GM19351 (cell line): ENCODE data around the gene EPB41L4B.

Experiments used
- ATAC-seq: cut with Tn5 transposase; IDR thresholded peaks from one replicate; pipeline ENCODE4 v1.9.1; 2021; ENCODE audit warnings: mild to moderate bottlenecking, moderate library complexity; ENCODE audit not compliant: unreplicated experiment

The EPB41L4B gene

DNA sequence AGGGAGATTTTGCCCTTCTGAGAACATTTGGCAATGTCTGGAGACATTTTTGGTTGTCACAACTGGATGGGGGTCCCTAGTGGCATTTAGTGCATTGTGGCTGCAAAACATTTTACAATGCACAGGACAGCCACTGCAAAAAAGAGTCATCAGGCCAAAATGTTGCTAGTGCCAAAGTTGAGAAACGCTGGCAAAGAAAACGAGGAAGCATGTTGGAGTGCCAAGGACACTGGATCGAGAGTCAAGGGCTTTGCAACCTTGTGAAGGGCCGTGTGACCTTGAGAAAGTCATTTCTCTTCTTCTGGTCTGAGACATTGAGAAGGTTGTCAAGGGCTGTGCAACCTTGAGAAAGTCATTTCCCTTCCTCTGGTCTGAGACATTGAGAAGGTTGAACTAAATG is 108.1 kb downstream of the EPB41L4B start:
- no peak for ATAC-seq

DNA sequence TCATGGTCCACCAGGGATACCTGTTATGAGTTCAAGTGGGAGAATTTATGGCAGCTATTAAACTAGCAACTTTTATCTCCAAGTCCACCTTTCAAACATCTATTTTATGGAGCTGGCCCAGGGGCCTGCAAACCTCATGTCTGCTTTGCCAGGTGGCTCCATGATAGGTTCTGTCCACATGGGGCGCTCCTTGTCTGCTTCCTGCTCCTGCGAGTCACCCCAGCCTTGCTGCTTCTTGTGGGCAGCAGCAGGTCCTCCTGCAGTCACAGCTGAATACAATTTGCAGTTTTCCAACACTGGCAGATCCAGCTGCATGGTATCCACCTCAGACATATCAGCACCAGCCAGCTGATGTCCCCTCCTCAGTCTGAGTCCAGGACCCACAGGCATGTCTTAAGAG is 114.2 kb downstream of the EPB41L4B start:
- no peak for ATAC-seq

DNA sequence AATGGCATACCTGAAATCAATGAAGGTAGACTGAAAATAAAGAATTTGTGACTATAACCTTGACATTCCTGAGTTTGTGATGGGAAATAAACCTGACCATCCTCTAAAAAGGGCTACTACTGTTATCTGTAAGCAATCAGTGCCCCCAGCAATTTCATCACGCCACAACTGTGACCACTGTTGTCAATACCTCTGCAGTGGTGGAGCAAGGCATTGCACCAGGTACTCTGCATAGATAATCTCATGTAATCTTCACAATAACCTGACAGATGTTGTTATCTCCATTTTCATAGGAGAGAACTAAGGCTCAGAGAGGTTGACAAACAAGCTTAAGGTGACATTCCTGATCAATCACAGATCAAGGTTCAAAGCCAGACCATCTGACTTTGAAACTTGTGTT is 115.3 kb downstream of the EPB41L4B start:
- ATAC-seq = no peak

DNA sequence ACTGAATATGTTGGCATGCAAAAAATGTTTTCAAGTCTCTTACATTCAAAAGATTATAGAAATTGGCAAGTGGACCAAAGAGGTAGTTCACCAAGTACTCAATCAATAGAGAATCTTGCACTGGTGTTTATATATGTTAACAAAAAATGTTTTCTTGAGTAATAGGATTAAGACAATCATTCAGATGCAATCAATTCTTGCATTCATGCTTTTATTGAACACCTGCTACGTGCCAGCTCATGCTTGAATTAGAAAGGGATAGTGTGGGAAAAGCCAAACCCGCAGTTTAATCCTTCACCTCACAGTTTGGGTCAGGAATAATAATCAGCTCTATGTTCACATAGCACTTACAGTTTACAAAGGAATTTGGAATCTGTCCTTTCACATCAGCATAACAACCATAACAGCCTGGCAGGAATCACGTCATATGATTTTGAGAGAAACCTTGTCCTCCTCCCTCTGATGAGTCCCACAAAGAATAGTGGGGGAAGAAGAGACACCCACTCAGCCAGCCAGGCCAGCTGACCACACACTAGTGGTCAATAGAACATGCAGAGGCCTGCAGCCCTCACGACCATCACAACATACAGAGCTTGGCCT is 117.0 kb downstream of the EPB41L4B start:
- ATAC-seq = no peak

DNA sequence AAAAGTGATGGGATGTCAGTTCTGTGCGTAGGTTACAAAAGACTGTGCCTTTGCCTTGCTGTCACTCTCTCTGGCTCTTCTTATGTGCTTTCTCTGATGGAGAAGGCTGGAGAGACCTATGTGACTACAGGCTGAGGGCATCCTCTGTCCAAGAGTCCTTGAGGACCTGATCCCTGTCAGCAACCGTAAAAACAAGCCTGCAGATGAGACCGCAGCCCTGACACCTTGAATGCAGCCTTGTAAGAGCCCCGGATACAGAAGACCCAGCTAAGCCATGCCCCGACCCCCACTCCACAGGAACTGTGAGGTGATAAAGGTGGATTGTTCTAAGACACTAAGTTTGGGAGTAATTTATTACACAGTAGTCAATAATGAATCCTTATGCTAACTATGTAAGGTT is 121.2 kb downstream of the EPB41L4B start:
- no peak for ATAC-seq

DNA sequence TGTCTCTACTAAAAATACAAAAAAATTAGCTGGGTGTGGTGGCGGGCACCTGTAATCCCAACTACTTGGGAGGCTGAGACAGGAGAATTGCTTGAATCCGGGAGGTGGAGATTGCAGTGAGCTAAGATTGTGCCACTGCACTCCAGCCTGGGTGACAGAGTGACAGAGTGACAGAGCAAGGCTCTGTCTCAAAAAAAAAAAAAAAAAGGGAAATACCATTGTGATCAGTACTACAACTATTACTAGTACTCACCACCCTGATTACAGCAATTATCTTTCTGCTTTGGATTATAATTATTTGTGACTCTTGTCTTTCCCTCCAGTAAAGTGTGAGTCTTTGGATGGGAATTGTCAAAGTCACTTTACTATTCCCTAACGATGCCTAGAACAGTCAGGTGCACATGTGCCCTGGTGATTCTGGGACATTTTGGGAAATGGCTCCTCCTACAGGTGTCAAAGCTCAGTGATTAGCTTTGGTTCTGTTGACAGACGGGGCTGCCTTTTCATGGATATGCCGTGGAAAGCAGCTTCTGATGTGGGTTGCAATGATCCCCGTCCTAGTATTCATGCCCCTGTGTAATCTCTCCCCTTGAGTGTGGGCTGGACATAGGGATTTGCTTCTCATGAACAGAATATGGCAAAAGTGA is 122.0 kb downstream of the EPB41L4B start:
- ATAC-seq = no peak

DNA sequence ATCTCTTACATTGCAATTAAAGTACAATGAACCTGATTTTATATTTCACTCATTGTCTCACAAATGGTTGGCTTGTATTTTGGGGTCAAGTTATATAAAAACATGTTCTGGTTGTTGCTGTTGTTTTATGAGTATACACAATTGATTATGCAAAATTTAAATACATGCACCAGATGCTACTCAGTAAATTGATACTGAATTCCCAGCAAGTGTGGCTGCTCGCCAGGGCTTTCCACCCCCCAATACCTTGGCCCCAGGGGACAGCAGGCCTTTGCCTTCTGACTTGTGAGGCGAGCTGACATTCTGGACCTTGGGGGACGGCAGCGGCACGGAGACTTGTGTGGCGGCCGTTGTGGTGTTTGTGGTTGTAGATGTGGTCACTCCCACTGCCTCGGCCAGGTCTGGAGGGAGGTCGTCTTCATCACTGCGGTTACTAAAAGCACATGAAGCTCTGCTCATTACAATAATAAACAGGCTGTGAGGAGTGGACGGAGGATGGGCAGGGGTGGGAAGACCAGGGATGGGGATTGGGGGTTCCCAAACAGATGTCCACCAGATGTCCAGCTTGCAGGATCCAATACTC is 126.8 kb downstream of the EPB41L4B start:
- ATAC-seq = no peak

DNA sequence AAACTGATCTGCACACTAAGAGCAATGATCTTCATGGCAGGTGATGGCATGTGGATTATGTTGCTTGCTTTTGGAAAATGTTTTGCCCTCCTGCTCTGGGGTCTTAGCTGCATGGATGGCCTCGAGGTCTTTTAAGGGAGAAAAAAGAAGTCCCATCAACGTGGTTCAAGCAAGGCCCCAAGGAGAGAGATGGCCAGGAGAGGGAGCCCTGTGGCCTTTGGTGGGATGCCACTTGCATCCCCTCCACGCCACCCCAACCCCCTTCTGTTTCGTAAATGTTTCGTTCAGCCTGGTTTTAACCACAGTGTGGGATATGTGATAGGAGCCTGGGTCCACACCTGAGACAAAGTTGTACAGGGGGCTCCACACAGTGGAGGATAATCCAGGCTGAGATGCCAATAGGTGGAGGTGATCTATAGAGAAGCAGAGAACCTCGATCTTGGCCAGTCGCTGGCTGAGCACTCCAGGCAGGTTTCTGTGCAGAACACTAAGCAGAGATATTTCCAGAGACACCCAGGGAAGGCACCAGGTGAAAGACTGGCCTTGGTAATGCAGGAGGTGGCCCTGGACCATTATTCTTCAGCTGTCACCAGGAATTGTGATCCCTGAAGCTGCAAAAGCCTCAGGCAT is 128.0 kb downstream of the EPB41L4B start:
- ATAC-seq = no peak

DNA sequence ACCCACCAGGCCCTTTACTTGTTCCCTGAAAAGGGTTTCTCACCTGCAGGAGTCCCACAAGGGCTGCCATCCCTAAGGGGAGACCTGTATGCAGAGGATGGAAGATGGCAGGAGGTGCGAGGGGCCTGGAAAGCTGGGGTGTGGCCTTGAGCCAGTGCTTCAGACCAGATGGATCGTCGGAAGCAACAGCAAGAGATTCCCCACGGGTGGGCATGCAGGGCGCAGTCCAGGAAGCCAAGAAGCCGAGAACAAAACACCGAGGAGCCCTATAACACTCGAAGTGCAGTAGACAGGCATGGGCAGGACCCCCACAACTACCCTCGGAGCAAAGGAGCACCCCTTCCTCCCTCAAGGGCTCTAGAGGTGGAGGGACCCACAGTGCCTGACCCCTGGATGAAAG is 129.1 kb downstream of the EPB41L4B start:
- no peak for ATAC-seq

DNA sequence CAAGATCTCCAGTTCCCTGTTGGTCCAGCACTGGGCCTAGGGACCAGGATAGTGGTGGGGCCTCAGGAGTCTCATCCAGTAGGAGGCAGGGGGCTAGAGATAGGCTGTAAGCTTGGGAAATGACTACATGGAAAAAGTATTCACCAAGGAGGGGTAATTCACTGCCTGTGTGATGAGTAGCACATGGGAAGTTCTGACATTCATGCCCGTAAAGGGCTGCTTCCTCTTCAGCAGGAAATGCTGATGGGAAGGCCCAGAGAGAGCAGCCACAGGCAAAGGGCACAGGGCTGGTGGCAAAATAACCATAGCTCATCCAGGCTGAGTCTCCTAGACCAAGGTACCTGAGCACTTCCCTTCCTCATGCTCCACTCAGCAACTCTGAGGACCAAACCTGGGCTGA is 130.7 kb downstream of the EPB41L4B start:
- no peak for ATAC-seq

DNA sequence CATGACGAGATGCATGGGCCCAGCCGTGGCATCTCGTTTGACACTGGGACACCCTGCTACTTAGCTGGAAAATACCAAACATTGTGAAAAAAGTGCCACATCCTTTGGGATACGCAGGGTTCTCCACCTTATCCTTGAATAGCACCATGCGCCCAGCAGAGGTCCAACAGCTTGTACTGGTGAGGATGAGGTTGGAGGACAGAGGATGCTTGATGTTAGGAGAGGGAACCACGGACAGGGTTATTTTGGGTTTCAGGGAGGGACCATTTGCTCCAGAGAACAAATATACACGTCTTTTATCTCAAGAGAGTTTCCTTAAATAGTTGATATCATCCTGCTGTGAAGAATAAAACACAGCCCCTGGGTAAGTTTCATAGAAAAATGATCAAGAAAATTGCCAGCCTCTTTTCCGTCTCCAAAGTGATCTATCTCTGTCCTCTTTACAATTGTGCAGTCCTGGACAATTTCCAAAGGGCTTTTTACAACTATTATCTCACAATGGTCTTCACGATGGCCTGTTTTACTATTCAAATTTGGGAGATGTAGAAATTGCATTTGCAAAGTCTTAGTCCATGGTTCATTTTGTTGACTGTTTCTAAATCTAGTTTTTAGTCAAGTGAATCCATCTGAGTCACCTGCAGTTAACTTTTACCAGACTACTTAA is 133.9 kb downstream of the EPB41L4B start:
- no peak for ATAC-seq

DNA sequence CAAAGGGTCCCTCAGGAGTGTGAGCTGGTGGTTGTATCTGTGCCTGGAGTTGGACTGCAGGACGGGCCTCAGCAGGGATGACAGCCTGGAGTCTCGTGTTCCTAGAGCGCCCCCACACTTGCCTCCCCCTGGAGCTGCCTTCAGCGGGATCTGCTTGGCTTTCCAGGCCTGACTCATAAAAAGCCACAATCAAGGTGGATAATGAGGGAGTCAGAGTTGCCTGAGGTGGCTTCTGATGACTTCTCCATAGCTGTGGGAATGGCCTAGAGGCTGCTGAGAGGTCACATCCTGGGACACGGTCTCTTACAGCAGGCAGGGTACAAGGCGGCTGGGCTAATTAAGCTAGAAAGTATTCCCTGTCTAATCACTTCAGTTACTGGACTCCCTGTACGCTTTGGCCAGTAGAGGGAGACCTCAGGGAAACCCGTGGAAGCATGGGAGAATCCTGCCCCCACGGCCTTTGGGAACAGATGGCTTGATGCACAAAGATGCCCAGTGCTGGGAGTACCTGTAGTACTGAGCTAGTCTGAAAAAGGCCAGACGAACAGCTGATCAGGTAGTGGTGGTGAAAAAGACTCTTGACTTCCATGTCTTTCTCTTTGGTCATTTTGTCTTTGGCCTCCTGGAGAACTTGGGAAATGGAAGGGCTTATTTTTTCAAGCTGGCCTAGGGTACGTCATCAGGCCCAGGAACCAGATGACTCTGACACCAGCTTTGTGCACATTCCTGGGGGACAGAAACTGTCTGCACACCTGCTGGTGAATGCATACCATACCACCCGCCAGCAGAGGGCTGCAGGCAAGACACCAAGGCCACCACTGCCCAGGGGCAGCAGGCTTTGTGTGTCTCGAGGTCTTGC is 137.7 kb downstream of the EPB41L4B start:
- ATAC-seq = peak; percentile 59

DNA sequence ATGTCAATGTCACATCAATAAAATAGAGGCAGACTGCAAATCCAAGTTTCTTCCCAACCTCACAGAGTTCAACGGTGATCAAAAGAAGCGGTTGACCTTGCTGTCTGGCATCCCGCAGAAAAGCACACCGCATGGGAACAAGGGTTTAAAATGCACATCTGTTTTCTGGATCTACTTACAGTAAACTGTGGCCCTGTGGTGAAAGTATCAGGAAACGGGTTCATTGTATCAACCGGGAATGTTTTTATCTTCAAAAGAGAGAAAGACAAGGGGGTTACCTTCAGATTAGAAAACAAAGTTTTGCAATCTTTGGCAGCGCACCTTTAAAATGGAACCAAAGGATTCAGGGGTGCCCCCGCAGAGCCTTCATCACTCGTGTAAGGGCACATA is 138.3 kb downstream of the EPB41L4B start:
- ATAC-seq = no peak

DNA sequence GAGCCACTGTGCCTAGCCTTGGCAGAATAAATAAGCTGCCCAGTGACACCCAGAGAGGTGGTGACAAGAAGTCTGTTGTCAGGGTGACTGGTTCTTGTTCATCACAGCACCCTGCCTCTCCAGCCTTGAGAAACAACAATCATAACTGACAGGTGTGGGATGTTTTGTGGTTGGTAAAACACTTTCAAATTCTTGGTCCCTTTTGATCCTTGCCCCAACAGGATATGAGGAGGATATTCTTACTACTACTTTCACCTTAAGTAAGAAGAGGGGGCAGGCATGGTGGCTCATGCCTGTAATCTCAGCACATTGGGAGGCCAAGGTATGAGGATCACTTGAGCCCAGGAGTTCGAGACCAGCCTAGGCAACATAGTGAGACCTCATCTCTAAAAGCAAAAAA is 139.6 kb downstream of the EPB41L4B start:
- peak; percentile 88 for ATAC-seq

DNA sequence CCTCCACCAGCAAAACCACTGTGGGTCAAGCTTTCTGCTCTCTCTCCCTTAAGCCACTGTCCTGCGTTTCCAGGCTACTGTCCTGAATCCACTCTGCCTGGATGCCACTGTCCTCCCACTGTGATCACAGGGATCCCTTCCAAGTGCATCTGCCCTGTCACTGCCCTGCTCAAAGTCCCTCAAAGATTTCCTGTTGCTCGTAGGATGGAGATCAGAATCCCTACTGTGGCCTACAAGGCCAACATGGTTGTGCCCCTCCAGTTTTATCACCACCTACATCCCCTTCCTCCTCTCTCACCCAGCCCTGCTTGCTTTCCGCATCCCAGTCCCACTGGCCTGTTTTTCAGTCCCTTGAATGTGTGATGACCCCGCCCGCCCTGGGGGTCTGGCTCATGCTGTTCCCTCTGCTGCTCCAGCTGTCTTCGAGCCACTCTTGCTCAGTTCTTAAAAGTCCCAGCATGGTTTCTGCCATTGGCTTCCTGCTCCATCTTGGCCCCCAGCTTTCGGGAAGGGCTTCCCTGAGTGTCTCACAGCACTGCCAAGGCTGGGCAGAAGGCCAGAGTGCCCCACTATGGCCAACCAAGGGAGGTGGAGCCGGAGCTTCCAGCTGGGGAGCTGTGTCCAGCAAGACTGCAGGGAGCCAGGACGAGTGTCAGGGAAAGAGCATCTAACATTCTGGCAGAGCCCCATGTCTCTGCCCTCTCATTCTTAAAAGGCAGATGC is 140.9 kb downstream of the EPB41L4B start:
- no peak for ATAC-seq

DNA sequence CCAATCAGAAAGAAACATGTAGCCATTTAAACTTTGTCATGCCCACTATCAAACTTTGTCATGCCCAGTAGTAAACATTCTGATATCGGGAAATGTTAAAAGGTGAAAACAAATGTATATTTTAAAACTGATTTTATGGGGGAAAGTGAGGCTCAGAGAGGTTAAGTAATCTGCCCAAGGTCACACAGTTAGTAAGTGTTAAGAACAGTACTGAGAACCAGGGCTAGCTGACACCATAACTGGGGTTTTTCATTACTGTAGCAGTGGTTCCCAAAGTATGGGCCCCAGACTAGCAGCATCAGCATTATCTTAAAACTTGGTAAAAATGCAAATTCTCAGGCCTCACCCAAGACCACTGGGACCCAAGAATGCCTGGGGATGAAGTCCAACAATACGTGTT is 143.9 kb downstream of the EPB41L4B start:
- no peak for ATAC-seq

DNA sequence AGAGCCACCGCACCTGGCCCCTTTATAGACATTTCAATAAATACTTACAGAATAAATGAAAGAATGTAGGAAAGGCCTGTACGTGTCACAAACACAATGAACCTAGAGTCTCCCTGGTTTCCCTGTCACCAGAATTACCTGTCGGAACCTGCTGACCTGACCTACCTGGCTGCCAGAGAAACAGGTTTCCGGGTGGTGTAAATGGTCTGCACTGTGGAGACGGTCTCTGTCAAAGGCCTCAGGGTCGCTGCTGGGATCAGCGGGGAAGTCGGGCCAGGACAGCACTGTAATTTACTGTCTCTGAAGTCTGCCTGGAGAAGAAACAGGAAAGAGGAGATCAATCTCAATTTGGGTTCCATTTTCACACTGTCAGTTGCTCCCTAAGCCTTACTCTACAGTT is 144.5 kb downstream of the EPB41L4B start:
- no peak for ATAC-seq

DNA sequence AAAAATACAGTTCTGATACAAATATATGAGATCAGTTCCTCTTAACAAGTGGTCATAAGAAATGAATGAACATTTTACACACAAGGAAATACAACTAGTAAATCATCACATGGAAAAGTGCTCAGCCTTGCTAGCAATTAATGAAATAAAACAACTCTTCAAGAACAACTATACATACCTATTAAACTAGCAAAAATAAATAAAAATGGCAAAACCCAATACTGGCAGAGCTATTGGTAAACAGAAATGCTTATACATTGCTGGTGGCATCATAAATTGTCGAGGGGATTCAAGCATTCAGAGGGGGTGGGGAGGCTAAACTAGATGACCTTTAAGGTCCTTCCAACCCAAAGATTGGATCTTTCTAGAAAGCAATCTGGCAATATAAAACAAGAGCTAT is 147.9 kb downstream of the EPB41L4B start:
- ATAC-seq = no peak

DNA sequence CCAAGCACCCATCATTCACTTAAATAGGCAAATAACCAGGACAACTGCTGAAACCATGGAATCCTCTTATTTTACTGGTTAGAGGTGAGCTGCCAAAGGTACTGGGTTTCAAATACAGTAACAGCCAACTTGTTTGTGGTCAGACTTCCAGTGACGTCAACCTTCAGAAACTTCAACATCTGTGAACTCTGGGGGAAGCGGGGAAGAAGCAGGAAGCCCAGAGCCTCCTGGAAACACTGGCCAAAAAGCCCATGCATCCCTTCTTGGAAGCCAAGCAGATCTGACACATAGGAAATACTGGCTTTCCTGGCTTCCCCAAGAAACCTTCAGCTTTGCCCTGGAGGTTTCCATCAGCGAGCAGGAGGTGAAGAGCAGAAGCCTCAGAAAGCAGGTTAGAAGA is 148.9 kb downstream of the EPB41L4B start:
- no peak for ATAC-seq

DNA sequence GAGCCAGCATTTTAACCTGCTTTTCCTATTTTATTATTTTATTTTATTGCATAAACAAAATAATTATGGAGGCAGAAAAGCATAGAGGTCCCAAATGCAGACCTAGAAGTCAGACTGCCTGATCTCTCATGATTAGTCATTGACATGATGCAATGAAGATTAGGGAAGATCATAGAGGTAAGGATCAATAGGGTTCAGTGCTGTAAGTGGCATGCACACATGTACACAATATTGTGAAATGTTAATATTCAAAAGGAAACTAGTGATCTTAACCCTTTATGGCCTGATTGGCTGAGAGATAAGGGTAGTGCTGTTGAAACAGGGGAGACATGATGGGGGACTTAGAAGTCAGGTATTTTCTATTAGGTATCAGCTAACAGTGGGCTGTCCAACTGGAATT is 152.7 kb downstream of the EPB41L4B start:
- no peak for ATAC-seq
